Common myeloid progenitor, CD34-positive (primary cell): ENCODE measurements around the gene SIPA1.
"Not testable (repeated sequence)": the region's sequence is repeated elsewhere in the genome, so short reads cannot be mapped to it uniquely, and the experiment has no call there.

Experiments used
- CTCF ChIA-PET: fragments of 350-600 bp; sonication (Branson Sonifier 250); formaldehyde crosslinking; loops from one replicate; lab custom pipeline; 2021; ENCODE audit warnings: antibody characterized with exemption; lab: Charles Lee
- POLR2A ChIA-PET: fragments of 350-600 bp; sonication (Branson Sonifier 250); formaldehyde crosslinking; loops from one replicate; lab custom pipeline; 2021; ENCODE audit warnings: antibody characterized with exemption; lab: Charles Lee
- DNase-seq, 3 donors: peaks; one replicate each; pipeline versions ENCODE4 v3.0.0 to v3.0.0-alpha.2; 2013
- H3K27ac ChIP-seq, 2 experiments: 1 replicate in 1 of 2; 2 replicates in 1 of 2; pipeline ENCODE4 v1.7.0; 2013; ENCODE audit warnings: inconsistent platforms in 2 of 2, low read length in 2 of 2, mild to moderate bottlenecking in 2 of 2, low read depth in 1 of 2, moderate library complexity in 1 of 2; ENCODE audit not compliant: severe bottlenecking in 2 of 2, insufficient read depth in 1 of 2, poor library complexity in 1 of 2
- H3K27me3 ChIP-seq, 5 experiments: replicated peaks in 2 of 5; 1 replicate in 3 of 5; 2 replicates in 2 of 5; pipeline versions ENCODE4 v1.6.1 to v1.7.0; 2013; ENCODE audit warnings: low read length in 4 of 5, mild to moderate bottlenecking in 2 of 5, moderate library complexity in 2 of 5, inconsistent platforms in 1 of 5; ENCODE audit not compliant: insufficient read depth in 5 of 5, control insufficient read depth in 4 of 5
- H3K36me3 ChIP-seq, 4 experiments: 1 replicate in 2 of 4; 2 replicates in 2 of 4; pipeline versions ENCODE4 v1.6.1 to v1.7.0; 2013; ENCODE audit warnings: low read length in 3 of 4, control low read depth in 1 of 4, mild to moderate bottlenecking in 1 of 4; ENCODE audit not compliant: control insufficient read depth in 4 of 4, insufficient read depth in 4 of 4
- H3K4me1 ChIP-seq, 4 experiments: 1 replicate in 3 of 4; 2 replicates in 1 of 4; pipeline versions ENCODE4 v1.6.1 to v1.7.1; 2013; ENCODE audit warnings: low read length in 3 of 4, mild to moderate bottlenecking in 3 of 4, control low read depth in 1 of 4, inconsistent platforms in 1 of 4, moderate library complexity in 1 of 4; ENCODE audit not compliant: control insufficient read depth in 4 of 4, insufficient read depth in 4 of 4; ENCODE audit errors: control extremely low read depth in 1 of 4
- H3K4me3 ChIP-seq, 7 experiments: 1 replicate in 4 of 7; 2 replicates in 3 of 7; pipeline versions ENCODE4 v1.5.1 to v1.7.0; 2013; ENCODE audit warnings: mild to moderate bottlenecking in 7 of 7, low read length in 6 of 7, moderate library complexity in 6 of 7, inconsistent platforms in 2 of 7, low read depth in 2 of 7, control low read depth in 1 of 7; ENCODE audit not compliant: insufficient read depth in 4 of 7, control insufficient read depth in 1 of 7; ENCODE audit errors: extremely low read depth in 1 of 7
- H3K9me3 ChIP-seq, 5 experiments: 1 replicate in 4 of 5; 2 replicates in 1 of 5; pipeline versions ENCODE4 v1.6.1 to v1.7.1; 2013; ENCODE audit warnings: low read length in 4 of 5, mild to moderate bottlenecking in 2 of 5, inconsistent platforms in 1 of 5, low read depth in 1 of 5, moderate library complexity in 1 of 5; ENCODE audit not compliant: control insufficient read depth in 4 of 5, insufficient read depth in 2 of 5; ENCODE audit errors: control extremely low read depth in 1 of 5
- WGBS: methylation state at CpG from one replicate; pipeline ENCODE4 v1.1.5; 2013; ENCODE audit not compliant: insufficient coverage; 5-methylcytosine and 5-hydroxymethylcytosine counted together

The SIPA1 gene

GRCh38 chr11:65634109-65634436 is 3.8 kb upstream of the SIPA1 start:
- Histone ChIP-seq H3K9me3 (no peaks in the 10 kb centered on the region), H3K27me3 (no peaks in the 10 kb centered on the region), H3K4me3 (peak overlapping the region in 2 of 7 experiments; percentile 46 to 57), H3K36me3 (peaks cover 6 to 74% (median 41%) of the 10 kb centered on the region in 4 experiments), H3K27ac (peak overlapping the region in 1 of 2 experiments; percentile 26), H3K4me1 (peaks cover 0 to 47% (median 36%) of the 10 kb centered on the region in 4 experiments)
- no peak for DNase-seq
- 94% methylated on average over 9 of the region's 14 CpGs for WGBS
- ChIA-PET CTCF (interaction anchor here (0.7 to 3.5 kb wide), 10 partner anchors 9 to 185 kb away, joined by 3 to 18 read pairs (median 3); no protein-coding TSS in a partner anchor), POLR2A (no interaction called here)

GRCh38 chr11:65634440-65634839 is 3.5 kb upstream of the SIPA1 start:
- peak overlapping the region in 2 of 7 experiments; percentile 46 to 57 for H3K4me3 ChIP-seq
- ChIA-PET CTCF (interaction anchor here (1.2 to 2.8 kb wide), 7 partner anchors 9 to 184 kb away, joined by 3 to 14 read pairs (median 3); no protein-coding TSS in a partner anchor), POLR2A (no interaction called here)
- no peaks in the 10 kb centered on the region for H3K9me3 ChIP-seq
- H3K36me3 ChIP-seq: peaks cover 2 to 71% (median 39%) of the 10 kb centered on the region in 4 experiments
- DNase-seq: no peak
- H3K4me1 ChIP-seq: peaks cover 0 to 50% (median 38%) of the 10 kb centered on the region in 4 experiments
- no peak overlapping the region for H3K27ac ChIP-seq
- WGBS: 89% methylated on average over 11 of the region's 11 CpGs
- H3K27me3 ChIP-seq: no peaks in the 10 kb centered on the region

- no peaks in the 10 kb centered on the region for H3K9me3 ChIP-seq
- POLR2A ChIA-PET: no interaction called here
- H3K4me3 ChIP-seq: no peak overlapping the region
- H3K27me3 ChIP-seq: no peaks in the 10 kb centered on the region
- CTCF ChIA-PET: interaction anchor here (1.2 to 2.8 kb wide), 4 partner anchors 10 to 70 kb away, joined by 3 to 14 read pairs (median 3); no protein-coding TSS in a partner anchor
- H3K4me1 ChIP-seq: peaks cover 4 to 57% (median 45%) of the 10 kb centered on the region in 4 experiments
- H3K27ac ChIP-seq: no peak overlapping the region
- H3K36me3 ChIP-seq: peaks cover 0 to 64% (median 34%) of the 10 kb centered on the region in 4 experiments
- DNase-seq: no peak
- WGBS: 97% methylated on average over 35 of the region's 46 CpGs
These were observed 2.8 kb upstream of the SIPA1 start for GRCh38 chr11:65634905-65635731.

- Histone ChIP-seq H3K27me3 (no peaks in the 10 kb centered on the region), H3K27ac (peak overlapping the region in 1 of 2 experiments; percentile 12), H3K4me3 (no peak overlapping the region), H3K4me1 (peaks cover 5 to 70% (median 57%) of the 10 kb centered on the region in 4 experiments), H3K9me3 (no peaks in the 10 kb centered on the region), H3K36me3 (peaks cover 0 to 53% (median 24%) of the 10 kb centered on the region in 4 experiments)
- no peak for DNase-seq
- ChIA-PET CTCF (interaction anchor here (5.6 kb wide), 1 partner anchor 10 kb away, joined by 56 read pairs; no protein-coding TSS in a partner anchor), POLR2A (interaction anchor here (0.8 kb wide), 1 partner anchor 75 kb away, joined by 4 read pairs; the partner anchor contains the start of gene KAT5)
- WGBS: 99% methylated on average over 20 of the region's 28 CpGs
These were observed 1.5 kb upstream of the SIPA1 start for GRCh38 chr11:65636108-65637031.

- no peaks in the 10 kb centered on the region for H3K9me3 ChIP-seq
- WGBS: 100% methylated on average over 2 of the region's 3 CpGs
- H3K27ac ChIP-seq: no peak overlapping the region
- CTCF ChIA-PET: interaction anchor here (1.1 to 6.5 kb wide), 4 partner anchors 11 to 75 kb away, joined by 3 to 56 read pairs (median 30); partner anchors contain the start of gene KAT5
- POLR2A ChIA-PET: interaction anchor here (0.8 to 2.0 kb wide), 4 partner anchors 16 to 75 kb away, joined by 4 to 18 read pairs (median 9); partner anchors contain the start of genes KAT5 and RELA
- DNase-seq: no peak
- peaks cover 5 to 77% (median 64%) of the 10 kb centered on the region in 4 experiments for H3K4me1 ChIP-seq
- peaks cover 0 to 47% (median 20%) of the 10 kb centered on the region in 4 experiments for H3K36me3 ChIP-seq
- H3K4me3 ChIP-seq: peak overlapping the region in 2 of 7 experiments; percentile 83 to 84
- H3K27me3 ChIP-seq: no peaks in the 10 kb centered on the region
These were observed 806 bp upstream of the SIPA1 start for GRCh38 chr11:65637032-65637557.

GRCh38 chr11:65639228-65639597 is 1.3 kb downstream of the SIPA1 start:
- peak overlapping the region in 5 of 7 experiments; percentile 76 to 84 (median 80) for H3K4me3 ChIP-seq
- not testable (repeated sequence) for DNase-seq, H3K9me3 ChIP-seq, H3K27me3 ChIP-seq
- CTCF ChIA-PET: interaction anchor here (1.0 to 6.5 kb wide), 5 partner anchors 13 to 383 kb away, joined by 3 to 56 read pairs (median 6); partner anchors contain the start of gene MAP3K11
- POLR2A ChIA-PET: interaction anchor here (0.6 to 2.0 kb wide), 5 partner anchors 8 to 212 kb away, joined by 3 to 18 read pairs (median 7); no protein-coding TSS in a partner anchor
- peak overlapping the region in 1 of 2 experiments; percentile 84 for H3K27ac ChIP-seq
- peaks cover 0 to 47% (median 29%) of the 10 kb centered on the region in 4 experiments for H3K36me3 ChIP-seq
- WGBS: 75% methylated on average over 7 of the region's 9 CpGs
- H3K4me1 ChIP-seq: peaks cover 5 to 79% (median 68%) of the 10 kb centered on the region in 4 experiments
